SH-SY5Y (cell line): ENCODE data around the gene SRSF12.

Source experiments
- GATA2 ChIP-seq: IDR thresholded peaks from 2 replicates; pipeline ENCODE4 v1.6.1; 2011; ENCODE audit warnings: mild to moderate bottlenecking, low read depth, low read length
- GATA3 ChIP-seq: IDR thresholded peaks from 2 replicates; pipeline ENCODE4 v1.6.1; 2011; ENCODE audit warnings: low read depth, mild to moderate bottlenecking, low read length, moderate library complexity

GRCh38 chr6:89047473-89047872 lies 70.4 kb downstream of the SRSF12 start:
- TF ChIP-seq GATA3 (no peak), GATA2 (no peak)
